Measurements from ENCODE around the gene TAPBP. TPM values are rescaled to one million over a fixed set of nuclear protein-coding genes. Genes with fewer than 3 reads are reported as not detected.

Gene TAPBP
- total and polyA plus RNA-seq, 2 of the 8 experiments (the other 6 are each of a cell fraction or from before 2014, with no cell fraction given) = 24.5 to 35.4 TPM

- Histone ChIP-seq H4K20me1 (replicated peaks in 1 of 2; ENCODE audit: control insufficient read depth in 1 of 2, insufficient read depth in 2 of 2, low read length in 2 of 2) (peaks cover 13 to 15% of the 10 kb centered on the region in 2 experiments), H2AFZ (ENCODE audit: low read length) (no peak overlapping the region), H3K23ac (ENCODE audit: insufficient read length) (no peak overlapping the region), H3K9me3 (ENCODE audit: insufficient read depth in 2 of 2, low read depth in 1 of 2, low read length in 1 of 2) (no peaks in the 10 kb centered on the region), H3K36me3 (ENCODE audit: control insufficient read depth in 2 of 4, insufficient read depth in 4 of 4, low read length in 3 of 4) (peaks cover 13 to 40% (median 36%) of the 10 kb centered on the region in 4 experiments; a peak in 7 of 8 replicates), H2BK20ac (ENCODE audit: low read length) (no peak overlapping the region), H3K4ac (replicated peaks; ENCODE audit: insufficient read length, low read depth, low read length) (peak overlapping the region; percentile 44), H3K27ac (ENCODE audit: low read depth, low read length) (no peak overlapping the region), H4K8ac (ENCODE audit: extremely low read depth, insufficient read depth, low read length) (no peak overlapping the region; the same call in 1 of the 2 replicates), H2BK12ac (ENCODE audit: low read depth, low read length) (peak overlapping the region; percentile 65; the same call in 1 of the 2 replicates), H3K79me2 (ENCODE audit: control insufficient read depth in 1 of 2, insufficient read depth in 2 of 2, low read length in 2 of 2) (peaks cover 12 to 20% of the 10 kb centered on the region in 2 experiments), H3K18ac (ENCODE audit: extremely low read depth, low read length) (no peak overlapping the region), H3K23me2 (ENCODE audit: low read depth, low read length) (peaks cover 14% of the 10 kb centered on the region), H3K4me3 (ENCODE audit: extremely low read depth in 1 of 4, insufficient read depth in 2 of 4, low read depth in 3 of 4, low read length in 4 of 4) (peak overlapping the region in 3 of 4 experiments; percentile 55 to 81 (median 63); a peak in 6 of 8 replicates), H4K5ac (ENCODE audit: insufficient read length, low read depth, low read length) (no peak overlapping the region), H3K79me1 (ENCODE audit: low read depth, low read length) (0 out of 2 replicates have a peak, but pooled peaks cover 4% of the 10 kb centered on the region), H3K27me3 (replicated peaks in 1 of 4; ENCODE audit: control insufficient read depth in 3 of 4, extremely low read depth in 1 of 4, insufficient read depth in 3 of 4, low read length in 3 of 4) (no peaks in the 10 kb centered on the region), H3K9ac (replicated peaks in 1 of 4; ENCODE audit: extremely low read depth in 1 of 4, low read depth in 3 of 4, low read length in 3 of 4) (peak overlapping the region in 1 of 4 experiments; percentile 49; a peak in 2 of 7 replicates), H3K56ac (replicated peaks; ENCODE audit: insufficient read length, low read depth, low read length) (no peak overlapping the region), H2BK5ac (ENCODE audit: low read depth, low read length) (0 out of 2 replicates have a peak overlapping the region, but pooled peaks have one; percentile 86), H3K4me2 (ENCODE audit: insufficient read depth in 1 of 2, low read depth in 2 of 2, low read length in 2 of 2) (peak overlapping the region; percentile 86 to 96), H3K4me1 (replicated peaks in 1 of 4; ENCODE audit: control insufficient read depth in 3 of 4, insufficient read depth in 4 of 4, low read length in 3 of 4) (peaks cover 3 to 31% (median 12%) of the 10 kb centered on the region in 4 experiments), H2BK15ac (ENCODE audit: low read length) (peak overlapping the region; percentile 12; the same call in 1 of the 2 replicates), H2AK5ac (ENCODE audit: low read depth, low read length) (peak overlapping the region; percentile 6; the same call in 1 of the 2 replicates), H4K91ac (replicated peaks; ENCODE audit: insufficient read length, low read length) (no peak overlapping the region), H2BK120ac (replicated peaks; ENCODE audit: low read depth, low read length) (no peak overlapping the region), H3K14ac (ENCODE audit: insufficient read length) (no peak overlapping the region)
- POLR2A ChIA-PET (ENCODE audit: partially characterized antibody) = interaction anchor here (1.7 to 12.0 kb wide), 10 partner anchors 10 to 309 kb away, joined by 4 to 337 read pairs (median 12); partner anchors contain the start of genes BRD2, CUTA, PFDN6 and RGL2
- CTCF ChIA-PET (ENCODE audit: partially characterized antibody) = interaction anchor here (0.9 to 8.0 kb wide), 11 partner anchors 12 to 198 kb away, joined by 3 to 81 read pairs (median 3); partner anchors contain the start of genes PFDN6, RGL2, TAPBP and WDR46
- no peak for FAIRE-seq
- DNase-seq (ENCODE audit: low read depth in 1 of 2, low spot score in 2 of 2) = no peak
- TF ChIP-seq CREB1 (IDR thresholded peaks at IDR 0.05) (no peak), SUZ12 (IDR thresholded peaks at IDR 0.05; ENCODE audit: low read length) (no peak), GTF2F1 (IDR thresholded peaks at IDR 0.05; ENCODE audit: borderline replicate concordance, low read depth, low read length) (no peak), RNF2 (IDR thresholded peaks at IDR 0.05; ENCODE audit: borderline replicate concordance, low read depth, low read length, missing control alignments, poor library complexity, severe bottlenecking) (no peak), ATF3 (IDR thresholded peaks at IDR 0.05; ENCODE audit: insufficient read depth, low read depth, low read length) (no peak)
- 83% methylated on average over 9 of the region's 9 CpGs; no CpG with 5 or more reads in 1 of the 2 experiments for WGBS, 2 experiments (ENCODE audit: extremely low coverage in 1 of 2, insufficient coverage in 1 of 2, insufficient read length in 1 of 2, insufficient replicate concordance in 2 of 2, low coverage in 1 of 2, low lambda C conversion rate in 2 of 2, missing lambda C conversion rate in 1 of 2)
Observed at GRCh38 chr6:33278392-33278741, 35.5 kb downstream of the TAPBP start.

All from H1 (cell line).